NCI-H187 (cell line): Measurements from ENCODE around the gene VWA3B.

Experiments
- DNase-seq, 2 experiments: peaks; one replicate each; lab custom pipeline; 2025; lab: John Stamatoyannopoulos, UW

Gene VWA3B

GRCh38 chr2:98172150-98172765 is 85.3 kb downstream of the VWA3B start:
- DNase-seq, result no peak

- no peak for DNase-seq
Observed at GRCh38 chr2:98172951-98173350, 86.0 kb downstream of the VWA3B start.

GRCh38 chr2:98175811-98176210 is 88.8 kb downstream of the VWA3B start:
- DNase-seq, result no peak

GRCh38 chr2:98177286-98177685 is 90.3 kb downstream of the VWA3B start:
- DNase-seq, result no peak

GRCh38 chr2:98177986-98178385 is 91.0 kb downstream of the VWA3B start:
- no peak for DNase-seq

GRCh38 chr2:98180456-98180855 is 93.5 kb downstream of the VWA3B start:
- DNase-seq, result no peak

- DNase-seq, result no peak
Observed at GRCh38 chr2:98181346-98181745, 94.4 kb downstream of the VWA3B start.

- no peak for DNase-seq
Observed at GRCh38 chr2:98185801-98186200, 98.8 kb downstream of the VWA3B start.

- no peak for DNase-seq
Observed at GRCh38 chr2:98187194-98187593, 100.2 kb downstream of the VWA3B start.

GRCh38 chr2:98188351-98189046 is 101.5 kb downstream of the VWA3B start:
- no peak for DNase-seq

- no peak for DNase-seq
Observed at GRCh38 chr2:98191883-98192282, 104.9 kb downstream of the VWA3B start.

GRCh38 chr2:98201576-98201975 is 114.6 kb downstream of the VWA3B start:
- DNase-seq, result no peak

- no peak for DNase-seq
Observed at GRCh38 chr2:98205889-98206288, 118.9 kb downstream of the VWA3B start.

GRCh38 chr2:98212092-98213000 is 125.4 kb downstream of the VWA3B start:
- DNase-seq, result no peak

GRCh38 chr2:98216616-98217015 is 129.6 kb downstream of the VWA3B start:
- no peak for DNase-seq

- DNase-seq, result no peak
Observed at GRCh38 chr2:98219152-98219551, 132.2 kb downstream of the VWA3B start.

GRCh38 chr2:98233941-98234340 is 147.0 kb downstream of the VWA3B start:
- DNase-seq, result no peak

- DNase-seq, result no peak
Observed at GRCh38 chr2:98234776-98235175, 147.8 kb downstream of the VWA3B start.

GRCh38 chr2:98236935-98237334 is 150.0 kb downstream of the VWA3B start:
- no peak for DNase-seq

- no peak for DNase-seq
Observed at GRCh38 chr2:98240786-98241398, 153.9 kb downstream of the VWA3B start.

GRCh38 chr2:98241592-98241991 is 154.6 kb downstream of the VWA3B start:
- no peak for DNase-seq

- no peak for DNase-seq
Observed at GRCh38 chr2:98242003-98242402, 155.0 kb downstream of the VWA3B start.
